Stimulated activated CD8-positive, alpha-beta memory T cell treated with anti-CD3 and anti-CD28 coated beads, Interleukin-7, amount 100 ng/mL, for 24 hours (primary cell): ENCODE data around the gene STX10.
"Not testable (repeated sequence)": the region's sequence is repeated elsewhere in the genome, so short reads cannot be mapped to it uniquely, and the experiment has no call there.

Source experiments
- DNase-seq: peaks from one replicate; pipeline ENCODE4 v3.0.0-alpha.2; 2020; ENCODE audit warnings: low read depth

The STX10 gene, protein sequence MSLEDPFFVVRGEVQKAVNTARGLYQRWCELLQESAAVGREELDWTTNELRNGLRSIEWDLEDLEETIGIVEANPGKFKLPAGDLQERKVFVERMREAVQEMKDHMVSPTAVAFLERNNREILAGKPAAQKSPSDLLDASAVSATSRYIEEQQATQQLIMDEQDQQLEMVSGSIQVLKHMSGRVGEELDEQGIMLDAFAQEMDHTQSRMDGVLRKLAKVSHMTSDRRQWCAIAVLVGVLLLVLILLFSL

DNA sequence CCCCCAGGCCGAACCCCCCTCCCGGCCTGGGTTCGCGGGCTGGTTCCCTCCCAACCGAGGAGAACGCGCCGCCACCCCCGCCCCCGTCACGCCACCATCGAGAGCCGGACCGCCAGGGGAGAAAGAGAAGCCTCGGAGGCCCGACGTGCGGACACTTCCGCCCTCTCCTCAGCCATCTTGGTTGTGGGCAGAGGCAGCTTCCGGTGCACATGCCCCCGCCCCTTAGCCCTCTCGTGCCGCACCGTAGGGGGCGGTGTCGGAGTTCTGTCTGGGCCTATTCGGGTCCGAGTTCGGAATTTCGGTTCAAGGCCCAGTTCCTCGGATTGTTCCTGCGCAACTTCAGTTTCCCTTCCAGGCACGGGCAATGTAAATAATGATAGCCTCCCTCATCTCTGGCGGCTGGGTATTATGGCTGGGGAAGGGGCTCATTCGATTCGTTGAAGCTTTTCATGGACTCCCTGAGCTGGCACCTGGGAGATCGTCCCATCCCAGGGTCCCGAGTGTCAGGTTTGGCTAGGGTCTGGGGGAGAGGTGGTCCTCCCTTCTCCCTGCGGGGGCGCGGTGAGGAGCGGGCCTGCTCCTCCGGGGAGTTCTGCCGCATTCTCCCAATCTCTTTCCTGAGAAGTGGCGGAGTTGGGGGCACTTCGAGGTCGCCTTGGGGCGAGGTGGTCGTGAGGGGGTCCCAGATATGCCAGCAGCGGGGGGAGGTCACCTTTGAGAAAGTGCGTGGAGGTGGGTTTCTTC lies at the start of gene STX10, which contains the start of gene IER2:
STX10 (minus strand) TSS at position 189 of the 744 bp plus-strand sequence. CDS start 202 bp downstream, outside the sequence.
IER2 (plus strand) TSS at position 225 of the 744 bp plus-strand sequence. CDS start 2,776 bp downstream, outside the sequence.
- DNase-seq: peak; percentile 83

DNA sequence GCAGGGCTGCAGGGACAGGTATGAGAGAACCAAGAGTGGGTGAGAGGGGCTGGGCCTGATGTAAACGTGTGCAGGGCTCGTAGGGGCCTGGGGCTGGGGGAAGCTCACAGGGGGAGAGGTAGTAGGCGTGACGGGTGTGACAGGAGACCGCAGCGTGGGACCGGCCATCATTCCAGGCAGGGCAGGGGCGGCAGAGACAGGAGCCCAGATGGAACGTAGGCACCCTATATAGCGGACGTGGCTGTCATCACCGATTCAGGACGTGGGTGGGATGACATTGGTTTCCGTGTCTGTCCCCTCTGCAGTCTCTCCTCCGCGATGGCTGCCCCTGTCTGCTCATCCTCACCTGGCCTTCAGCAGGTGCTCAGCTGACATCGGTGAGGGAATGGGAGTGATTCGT lies 48.5 kb upstream of the STX10 start:
- DNase-seq: no peak

DNA sequence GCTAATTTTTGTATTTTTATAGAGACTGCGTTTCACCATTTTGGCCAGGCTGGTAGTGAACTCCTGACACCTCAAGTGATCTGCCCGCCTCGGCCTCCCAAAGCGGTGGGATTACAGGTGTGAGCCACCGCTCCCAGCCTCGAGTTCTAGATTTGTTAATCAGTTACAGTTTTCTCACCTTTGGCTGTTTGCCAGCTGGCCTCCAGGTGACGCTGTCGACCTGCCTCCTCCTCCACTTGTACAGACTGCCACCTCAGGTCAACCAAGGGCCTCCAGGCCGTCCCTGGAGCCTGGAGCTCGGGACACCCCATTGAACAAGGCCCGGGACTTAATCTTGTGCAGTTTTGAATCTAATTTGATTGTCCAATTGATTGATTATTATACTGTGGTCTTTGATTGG lies 45.5 kb upstream of the STX10 start:
- DNase-seq: no peak

DNA sequence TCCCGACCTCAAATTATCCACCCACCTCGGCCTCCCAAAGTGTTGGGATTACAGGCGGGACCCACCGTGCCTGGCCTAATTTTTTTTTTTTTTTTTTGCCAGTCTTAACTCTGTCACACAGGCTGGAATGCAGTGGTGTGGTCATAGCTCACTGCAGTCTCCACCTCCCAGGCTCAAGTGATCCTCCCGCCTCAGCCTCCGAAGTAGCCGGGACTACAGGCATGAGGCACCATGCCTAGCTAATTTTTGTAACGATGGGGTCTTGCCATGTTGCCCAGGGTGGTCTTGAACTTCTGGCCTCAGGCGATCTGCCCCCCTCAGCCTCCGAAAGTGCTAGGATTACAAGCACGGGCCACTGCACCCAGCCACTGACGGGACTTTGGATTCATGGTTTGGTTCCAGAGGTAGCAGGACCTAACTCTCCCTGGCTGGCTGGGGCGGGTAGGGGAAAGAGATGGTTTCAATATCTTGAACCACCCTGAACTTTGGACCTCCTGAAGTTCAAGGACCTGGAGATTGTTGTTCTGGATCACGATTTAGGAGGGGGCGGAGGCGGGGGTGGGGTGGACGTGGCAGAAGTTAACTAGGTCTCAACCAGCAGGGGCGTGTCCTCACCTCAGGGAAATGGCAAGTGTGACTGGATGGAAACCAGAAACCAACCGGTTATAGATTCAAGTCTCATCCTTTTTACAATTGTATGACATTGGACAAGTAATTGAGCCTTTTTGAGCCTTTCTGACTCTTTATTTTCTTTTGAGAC lies 40.8 kb upstream of the STX10 start:
- DNase-seq: no peak

DNA sequence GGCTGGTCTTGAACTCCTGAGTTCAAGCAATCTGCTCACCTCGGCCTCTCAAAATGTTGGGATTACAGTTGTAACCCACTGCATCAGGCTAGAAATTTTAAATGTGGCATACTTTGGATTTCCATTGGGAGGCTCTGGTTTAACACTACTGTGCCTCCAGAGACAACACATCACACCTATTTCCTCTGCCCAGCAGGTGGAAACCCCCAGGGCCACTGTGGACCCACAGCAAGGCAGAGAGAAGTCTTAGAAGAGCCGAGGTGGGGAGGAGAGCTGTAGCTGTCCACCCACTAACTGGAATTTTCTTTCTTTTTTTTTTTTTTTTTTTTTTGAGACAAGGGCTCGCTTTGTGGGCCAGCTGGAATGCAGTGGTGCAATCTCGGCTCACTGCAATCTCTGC lies 39.4 kb upstream of the STX10 start:
- no peak for DNase-seq

DNA sequence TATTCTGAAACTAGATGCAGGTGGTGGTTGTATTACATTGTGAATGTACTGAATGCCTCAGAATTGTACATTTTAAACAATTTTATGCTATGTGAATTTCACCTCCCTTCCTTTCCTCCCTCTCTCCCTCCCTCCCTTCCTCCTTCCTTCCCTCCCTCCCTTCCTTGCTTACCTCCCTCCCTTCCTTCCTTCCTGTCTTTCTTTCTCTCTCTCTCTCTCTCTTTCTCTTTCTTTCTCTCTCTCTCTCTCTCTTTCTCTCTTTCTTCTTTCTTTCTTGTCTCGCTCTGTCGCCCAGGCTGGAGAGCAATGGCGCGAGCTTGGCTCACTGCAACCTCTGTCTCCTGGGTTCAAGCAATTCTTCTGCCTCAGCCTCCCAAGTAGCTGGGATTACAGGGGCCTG lies 37.2 kb upstream of the STX10 start:
- DNase-seq: no peak

DNA sequence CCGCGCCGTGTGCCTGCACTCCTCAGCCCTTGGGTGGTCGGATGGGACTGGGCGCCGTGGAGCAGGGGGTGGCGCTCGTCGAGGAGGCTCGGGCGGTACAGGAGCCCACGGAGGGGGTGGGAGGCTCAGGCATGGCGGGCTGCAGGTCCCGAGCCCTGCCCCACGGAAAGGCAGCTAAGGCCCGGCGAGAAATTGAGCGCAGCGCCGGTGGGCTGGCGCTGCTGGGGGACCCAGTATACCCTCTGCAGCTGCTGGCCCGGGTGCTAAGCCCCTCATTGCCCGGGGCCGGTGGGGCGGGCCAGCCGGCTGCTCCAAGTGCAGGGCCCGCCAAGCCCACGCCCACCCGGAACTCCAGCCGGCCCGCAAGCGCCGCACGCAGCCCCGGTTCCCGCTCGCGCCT lies 36.5 kb upstream of the STX10 start:
- not testable (repeated sequence) for DNase-seq

DNA sequence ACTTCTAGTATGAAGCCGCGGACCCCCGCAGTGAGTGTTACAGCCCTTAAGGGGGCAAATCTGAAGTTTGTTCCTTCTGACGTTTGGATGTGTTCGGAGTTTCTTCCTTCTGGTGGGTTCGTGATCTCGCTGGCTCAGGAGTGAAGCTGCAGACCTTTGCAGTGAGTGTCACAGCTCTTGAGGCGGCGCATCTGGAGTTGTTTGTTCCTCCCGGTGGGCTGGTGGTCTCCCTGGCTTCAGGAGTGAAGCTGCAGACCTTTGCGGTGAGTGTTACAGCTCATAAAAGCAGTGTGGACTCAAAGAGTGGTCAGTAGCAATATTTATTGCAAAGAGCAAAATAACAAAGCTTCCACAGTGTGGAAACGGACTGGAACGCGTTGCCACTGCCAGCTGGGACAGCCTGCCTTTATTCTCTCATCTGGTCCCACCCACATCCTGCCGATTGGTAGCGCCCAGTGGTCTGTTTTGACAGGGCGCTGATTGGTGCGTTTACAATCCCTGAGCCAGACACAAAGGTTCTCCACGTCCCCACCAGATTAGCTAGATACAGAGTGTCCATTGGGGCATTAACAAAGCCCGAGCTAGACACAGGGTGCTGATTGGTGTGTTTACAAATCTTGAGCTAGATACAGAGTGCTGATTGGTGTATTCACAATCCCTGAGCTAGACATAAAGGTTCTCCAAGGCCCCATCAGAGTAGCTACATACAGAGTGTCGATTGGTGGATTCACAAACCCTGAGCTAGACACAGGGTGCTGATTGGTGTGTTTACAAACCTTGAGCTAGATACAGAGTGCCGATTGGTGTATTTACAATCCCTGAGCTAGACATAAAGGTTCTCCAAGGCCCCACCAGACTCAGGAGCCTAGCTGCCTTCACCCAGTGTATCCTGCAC lies 35.8 kb upstream of the STX10 start:
- not testable (repeated sequence) for DNase-seq

DNA sequence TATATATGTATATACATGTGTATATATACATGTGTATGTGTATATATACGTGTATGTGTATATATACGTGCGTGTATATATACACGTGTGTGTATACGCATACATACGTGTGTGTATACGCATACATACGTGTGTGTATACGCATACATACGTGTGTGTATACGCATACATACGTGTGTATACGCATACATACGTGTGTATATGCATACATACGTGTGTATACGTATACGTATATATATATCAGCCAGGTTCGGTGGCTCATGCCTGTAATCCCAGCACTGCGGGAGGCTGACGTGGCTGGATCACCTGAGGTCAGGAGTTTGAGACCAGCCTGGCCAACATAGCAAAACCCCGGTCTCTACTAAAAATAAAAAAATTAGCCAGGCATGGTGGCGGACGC lies 34.8 kb upstream of the STX10 start:
- DNase-seq: not testable (repeated sequence)

DNA sequence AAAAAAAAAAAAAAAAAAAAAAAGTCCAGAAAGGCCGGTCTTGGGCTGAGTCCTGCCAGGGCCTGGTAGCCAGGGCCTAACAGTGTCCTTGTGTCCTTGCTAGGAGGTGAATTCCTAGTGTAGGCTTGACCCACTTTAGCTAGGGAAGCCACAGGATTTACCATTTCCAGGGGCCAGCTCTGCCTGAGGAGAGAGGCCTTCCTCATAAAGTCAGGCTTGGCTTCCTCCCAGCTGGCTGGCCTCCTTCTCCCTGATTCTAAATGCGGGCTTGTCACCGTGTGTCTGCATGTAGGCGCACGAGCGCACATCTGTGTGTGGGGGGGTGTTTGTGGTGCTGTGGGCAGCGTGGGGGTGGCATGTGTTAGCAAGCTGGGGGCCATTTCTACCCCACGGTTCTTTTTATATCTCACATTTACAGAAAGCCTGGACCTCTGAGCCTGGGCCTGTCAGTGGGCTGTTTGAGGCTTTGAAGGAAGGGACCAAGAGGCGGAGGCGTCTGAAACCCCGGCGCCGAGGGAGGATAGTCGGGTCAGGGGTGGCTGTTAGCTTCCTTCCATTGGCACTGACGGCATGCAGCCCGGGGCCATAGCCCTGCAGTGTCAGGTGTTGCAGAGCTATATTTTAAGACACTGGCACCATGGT lies 31.7 kb upstream of the STX10 start:
- no peak for DNase-seq

DNA sequence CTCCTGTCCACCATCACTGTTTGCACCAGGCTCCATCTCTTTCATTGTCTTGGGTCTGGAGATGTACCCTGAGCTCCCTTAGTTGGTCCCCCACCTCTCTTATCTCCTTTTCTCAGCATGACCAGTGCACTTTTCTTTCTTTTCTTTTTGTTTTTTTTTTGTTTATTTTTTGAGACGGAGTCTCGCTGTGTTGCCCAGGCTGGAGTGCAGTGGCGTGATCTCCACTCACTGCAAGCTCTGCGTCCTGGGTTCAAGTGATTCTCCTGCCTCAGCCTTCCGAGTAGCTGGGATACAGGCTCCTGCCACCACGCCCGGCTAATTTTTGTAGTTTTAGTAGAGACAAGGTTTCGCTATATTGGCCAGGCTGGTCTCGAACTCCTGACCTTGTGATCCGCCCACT lies 28.1 kb upstream of the STX10 start:
- not testable (repeated sequence) for DNase-seq

DNA sequence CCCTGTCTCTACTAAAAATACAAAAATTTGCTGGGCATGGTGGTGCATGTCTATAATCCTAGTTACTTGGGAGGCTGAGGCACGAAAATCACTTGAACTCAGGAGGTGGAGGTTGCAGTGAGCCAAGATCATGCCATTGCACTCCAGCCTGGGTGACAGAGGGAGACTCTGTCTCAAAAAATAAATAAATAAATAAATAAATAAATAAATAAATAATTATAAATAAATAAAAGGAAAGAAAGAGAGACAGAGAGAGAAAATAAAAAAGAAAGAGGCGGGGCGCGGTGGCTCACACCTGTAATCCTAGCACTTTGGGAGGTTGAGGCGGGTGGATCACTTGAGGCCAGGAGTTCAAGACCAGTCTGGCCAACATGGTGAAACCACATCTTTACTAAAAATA lies 27.4 kb upstream of the STX10 start:
- DNase-seq: not testable (repeated sequence)

DNA sequence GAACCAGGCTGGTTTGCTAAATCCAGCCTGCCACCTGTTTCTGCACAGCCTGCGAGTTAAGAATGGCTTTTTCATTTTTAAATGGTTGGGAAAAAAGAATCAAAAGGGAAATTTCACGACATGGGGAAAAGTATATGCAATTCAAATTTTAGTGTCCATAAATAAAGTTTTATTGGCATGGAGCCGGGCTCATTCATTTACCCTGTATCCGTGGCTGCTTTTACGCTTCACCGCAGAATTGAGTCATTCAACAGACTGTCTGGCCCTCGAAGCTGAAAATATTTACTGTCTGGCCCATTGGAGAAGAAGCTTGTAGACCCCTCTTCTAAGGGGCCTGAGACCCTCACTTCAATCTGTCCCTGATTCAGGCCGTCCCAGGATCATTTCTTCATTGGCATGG lies 26.2 kb upstream of the STX10 start:
- no peak for DNase-seq

DNA sequence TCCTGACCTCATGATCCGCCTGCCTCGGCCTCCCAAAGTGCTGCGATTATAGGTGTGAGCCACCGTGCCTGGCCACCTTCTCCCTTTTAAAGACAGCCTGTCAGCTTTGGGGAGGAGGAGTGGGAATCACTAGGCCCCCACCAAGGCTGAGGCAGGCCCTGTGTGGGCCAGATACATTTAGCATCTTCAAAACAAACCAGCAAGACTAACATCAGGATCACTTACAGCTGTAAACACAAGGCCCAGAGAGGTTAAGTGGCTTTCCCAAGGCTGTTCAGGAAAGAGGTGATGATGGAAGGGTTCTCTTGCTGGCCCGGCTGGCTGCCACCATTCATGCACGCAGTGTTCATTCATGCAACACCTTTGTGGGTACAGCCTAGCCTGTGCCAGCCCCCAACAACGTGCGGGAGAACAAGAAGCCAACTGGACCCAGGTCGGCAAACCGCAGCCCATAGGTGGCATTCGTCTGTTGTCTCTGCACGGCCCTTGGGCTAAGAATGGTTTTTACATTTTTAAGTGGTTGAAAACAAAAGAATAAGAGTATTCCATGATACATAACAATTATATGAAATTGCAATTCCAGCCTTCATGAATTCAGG lies 23.1 kb upstream of the STX10 start:
- DNase-seq: no peak

DNA sequence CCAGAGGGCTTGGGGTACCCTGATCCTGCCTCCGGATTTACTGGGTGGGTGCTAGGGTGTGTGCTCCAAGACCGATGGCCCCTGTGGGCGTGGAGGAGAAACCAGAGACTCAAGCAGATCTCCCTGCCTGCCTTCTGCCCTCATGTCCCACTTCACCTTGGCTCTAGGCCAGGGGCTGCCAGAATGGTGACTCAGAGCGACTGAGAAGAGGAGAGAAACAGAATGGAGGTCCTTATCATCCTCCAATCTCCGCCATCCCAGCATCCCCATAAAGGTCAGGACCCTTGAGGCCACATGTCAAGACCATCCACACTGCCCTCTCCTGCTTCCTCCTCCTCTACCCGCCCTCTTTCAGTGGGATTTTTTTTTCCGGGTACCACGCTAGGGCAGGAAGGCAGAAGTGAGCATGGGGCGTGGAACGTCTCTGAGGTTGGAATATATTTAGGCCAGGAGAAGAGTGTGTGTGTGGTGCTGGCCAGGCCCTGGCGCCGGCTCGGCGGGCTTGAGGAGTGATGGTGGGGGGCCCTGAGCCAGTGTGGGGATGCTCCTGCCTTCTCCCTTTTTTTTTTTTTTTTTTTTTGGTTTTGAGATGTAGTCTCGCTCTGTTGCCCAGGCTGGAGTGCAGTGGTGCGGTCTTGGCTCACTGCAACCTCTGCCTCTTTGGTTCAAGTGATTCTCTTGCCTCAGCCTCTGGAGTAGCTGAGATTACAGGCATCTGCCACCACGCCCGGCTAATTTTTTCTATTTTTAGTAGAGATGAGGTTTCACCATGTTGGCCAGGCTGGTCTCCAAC lies 22.4 kb upstream of the STX10 start:
- no peak for DNase-seq

DNA sequence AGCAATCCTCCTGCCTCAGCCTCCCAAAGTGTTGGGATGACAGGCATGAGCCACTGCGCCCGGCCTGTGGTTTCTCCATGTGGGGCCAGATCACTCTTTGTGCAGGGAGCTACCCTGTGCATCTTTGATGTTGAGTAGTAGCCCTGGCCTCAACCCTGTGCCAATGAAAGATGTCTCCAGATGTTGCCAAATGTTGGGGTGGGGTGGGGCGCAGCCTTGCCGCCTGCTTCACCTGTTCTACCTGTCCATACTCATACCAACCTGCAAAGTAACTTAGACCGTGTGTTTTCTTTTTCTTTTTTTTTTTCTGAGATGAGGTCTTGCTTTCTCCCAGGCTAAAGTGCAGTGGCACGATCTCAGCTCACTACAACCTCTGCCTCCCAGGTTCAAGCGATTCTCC lies 21.0 kb upstream of the STX10 start:
- DNase-seq: no peak

DNA sequence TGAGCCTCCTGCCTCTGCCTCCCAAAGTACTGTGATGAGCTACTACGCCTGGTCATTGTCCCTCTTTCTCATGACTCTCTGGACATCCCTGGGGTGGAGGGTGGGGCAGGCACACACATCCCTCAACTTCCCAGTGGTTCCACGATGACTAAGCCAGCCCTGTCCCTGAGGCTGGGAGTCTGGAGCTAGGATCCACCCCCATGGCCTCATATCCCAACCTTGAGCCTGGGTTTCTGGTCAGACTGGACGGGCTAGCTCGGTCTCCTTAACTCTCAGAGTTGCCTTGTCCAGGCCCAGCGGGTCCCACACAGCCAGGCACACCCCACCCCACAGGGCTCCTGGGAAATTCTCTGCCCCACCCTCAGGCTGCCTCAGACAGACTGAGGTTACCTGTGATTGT lies 19.6 kb upstream of the STX10 start:
- no peak for DNase-seq

DNA sequence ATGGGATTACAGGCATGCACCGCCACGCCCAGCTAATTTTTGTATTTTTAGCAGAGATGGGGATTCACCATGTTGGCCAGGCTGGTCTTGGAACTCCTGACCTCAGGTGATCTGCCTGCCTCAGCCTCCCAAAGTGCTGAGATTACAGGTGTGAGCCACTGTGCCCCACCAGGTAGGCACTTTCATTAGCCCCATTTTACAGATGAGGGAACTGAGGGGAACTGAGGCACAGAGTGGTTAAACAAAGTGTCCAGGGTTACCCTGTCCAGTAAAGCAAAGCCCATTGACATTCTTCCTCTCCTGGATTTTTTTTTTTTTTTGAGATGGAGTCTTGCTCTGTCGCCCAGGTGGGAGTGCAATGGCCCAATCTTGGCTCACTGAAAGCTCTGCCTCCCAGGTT lies 16.0 kb upstream of the STX10 start:
- DNase-seq: not testable (repeated sequence)

DNA sequence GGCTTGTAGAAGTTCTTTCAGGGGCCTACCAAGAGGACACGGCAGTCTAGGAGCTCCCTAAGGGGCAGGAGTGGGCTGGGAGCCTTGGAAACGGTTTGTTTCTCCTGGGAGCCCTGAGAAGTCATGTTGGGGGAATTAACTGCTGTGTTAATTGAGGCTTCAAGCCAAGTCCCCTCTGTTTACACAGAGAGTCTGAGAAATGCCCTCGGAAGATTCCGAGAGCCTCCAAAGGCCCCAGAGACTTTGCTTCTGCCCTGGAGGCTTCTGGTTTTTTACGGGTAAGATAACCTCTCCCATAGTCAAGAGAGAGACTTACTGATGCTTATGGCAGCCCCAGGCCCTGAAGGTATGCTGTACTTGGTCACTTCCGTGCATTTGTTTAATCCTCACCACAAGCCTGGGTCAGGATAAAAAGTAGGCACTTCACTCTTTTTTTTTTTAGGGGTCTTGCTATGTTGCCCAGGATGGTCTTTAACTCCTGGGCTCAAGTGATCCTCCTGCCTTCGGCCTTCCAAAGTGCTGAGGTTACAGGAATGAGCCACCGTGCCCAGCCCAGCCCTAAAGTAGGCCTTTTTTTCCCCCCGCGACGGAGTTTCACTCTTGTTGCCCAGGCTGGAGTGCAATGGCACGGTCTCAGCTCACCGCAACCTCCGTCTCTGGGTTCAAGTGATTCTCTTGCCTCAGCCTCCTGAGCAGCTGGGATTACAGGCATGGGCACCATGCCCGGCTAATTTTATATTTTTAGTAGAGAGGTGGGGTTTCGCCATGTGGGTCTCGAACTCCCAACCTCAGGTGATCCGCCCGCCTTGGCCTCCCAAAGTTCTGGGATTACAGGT lies 15.2 kb upstream of the STX10 start:
- no peak for DNase-seq
